ENCODE data around the gene ZNF879.

The ZNF879 gene

GRCh38 chr5:179065703-179066102, 42.1 kb downstream of the ZNF879 start:
- no peak overlapping the region for H3K27ac ChIP-seq (ENCODE audit: low read depth, low read length)
- H3K4me3 ChIP-seq (ENCODE audit: low read depth, low read length): no peak overlapping the region
- no peaks in the 10 kb centered on the region for H3K27me3 ChIP-seq (ENCODE audit: insufficient read depth, low read length)
- H2AFZ ChIP-seq (ENCODE audit: low read length, unreplicated experiment): no peak overlapping the region
- H3K36me3 ChIP-seq (ENCODE audit: insufficient read depth, low read length): peaks cover 81% of the 10 kb centered on the region
- H3K4me1 ChIP-seq (ENCODE audit: control insufficient read depth, insufficient read depth, low read length, unreplicated experiment): peaks cover 7% of the 10 kb centered on the region
- H3K79me2 ChIP-seq (ENCODE audit: control insufficient read depth, insufficient read depth, low read length, unreplicated experiment): peaks cover 32% of the 10 kb centered on the region

GRCh38 chr5:179079165-179079987, 55.8 kb downstream of the ZNF879 start:
- Histone ChIP-seq H3K27me3 (ENCODE audit: insufficient read depth, low read length) (no peaks in the 10 kb centered on the region), H3K79me2 (ENCODE audit: control insufficient read depth, insufficient read depth, low read length, unreplicated experiment) (no peaks in the 10 kb centered on the region), H2AFZ (ENCODE audit: low read length, unreplicated experiment) (no peak overlapping the region), H3K4me1 (ENCODE audit: control insufficient read depth, insufficient read depth, low read length, unreplicated experiment) (no peaks in the 10 kb centered on the region), H3K36me3 (ENCODE audit: insufficient read depth, low read length) (peaks cover 82% of the 10 kb centered on the region), H3K4me3 (ENCODE audit: low read depth, low read length) (no peak overlapping the region), H3K27ac (ENCODE audit: low read depth, low read length) (no peak overlapping the region)

GRCh38 chr5:179080724-179081123, 57.1 kb downstream of the ZNF879 start:
- Histone ChIP-seq H2AFZ (ENCODE audit: low read length, unreplicated experiment) (no peak overlapping the region), H3K79me2 (ENCODE audit: control insufficient read depth, insufficient read depth, low read length, unreplicated experiment) (no peaks in the 10 kb centered on the region), H3K4me1 (ENCODE audit: control insufficient read depth, insufficient read depth, low read length, unreplicated experiment) (no peaks in the 10 kb centered on the region), H3K36me3 (ENCODE audit: insufficient read depth, low read length) (peaks cover 78% of the 10 kb centered on the region), H3K27ac (ENCODE audit: low read depth, low read length) (no peak overlapping the region), H3K4me3 (ENCODE audit: low read depth, low read length) (no peak overlapping the region), H3K27me3 (ENCODE audit: insufficient read depth, low read length) (no peaks in the 10 kb centered on the region)
